ENCODE results near the gene TRMO. TPM values are rescaled to one million over a fixed set of nuclear protein-coding genes. Genes with fewer than 3 reads are reported as not detected.

Gene TRMO
- total RNA-seq, 2 experiments from 2014 or later: 42.8 to 45.8 TPM

DNA sequence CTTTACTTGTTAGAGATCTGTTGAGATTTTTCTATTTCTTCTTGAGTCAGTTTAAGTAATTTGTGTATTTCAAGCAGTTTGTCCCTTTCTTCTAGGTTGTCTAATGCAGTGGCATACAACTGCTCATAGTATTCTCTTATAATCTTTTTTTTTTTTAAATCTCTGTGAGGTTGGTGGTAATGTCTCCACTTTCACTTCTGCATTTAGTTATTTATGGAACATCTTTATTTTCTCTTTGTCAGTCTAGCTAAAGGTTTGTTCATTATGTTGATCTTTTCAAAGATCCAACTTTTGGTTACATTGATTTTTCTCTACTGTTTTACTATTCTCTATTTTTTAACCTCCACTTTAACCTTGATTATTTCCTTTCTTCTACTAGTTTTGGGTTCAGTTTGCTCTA is 55.5 kb downstream of the TRMO start:
- no peak overlapping the region for H3K27ac ChIP-seq (ENCODE audit: low read depth in 1 of 2, low read length in 2 of 2)
- peaks cover 7 to 11% of the 10 kb centered on the region in 2 experiments for H3K27me3 ChIP-seq (ENCODE audit: control insufficient read depth in 1 of 2, insufficient read depth in 2 of 2, low read length in 2 of 2)
- peaks cover 24% of the 10 kb centered on the region for H3K9me3 Mint-ChIP-seq
- H3K4me1 Mint-ChIP-seq (ENCODE audit: low read depth): no peaks in the 10 kb centered on the region
- H3K9me3 ChIP-seq (ENCODE audit: control insufficient read depth in 1 of 2, insufficient read depth in 1 of 2, low read length in 2 of 2): peaks cover 5 to 20% of the 10 kb centered on the region in 2 experiments
- no peak overlapping the region for H3K4me3 ChIP-seq (ENCODE audit: low read length)
- H3K36me3 ChIP-seq (ENCODE audit: insufficient read depth, low read length): no peaks in the 10 kb centered on the region
- H3K4me1 ChIP-seq (ENCODE audit: insufficient read depth, low read length): no peaks in the 10 kb centered on the region
- ChIA-PET CTCF (no interaction called here), POLR2A (no interaction called here)
- intact Hi-C loops (cut with DNase I, micrococcal nuclease): no loop called here
- peaks cover 71% of the 10 kb centered on the region for H3K27me3 Mint-ChIP-seq
- DNase-seq (no peak), ATAC-seq (ENCODE audit: poor library complexity) (no peak)
- peaks cover 42% of the 10 kb centered on the region for H3K36me3 Mint-ChIP-seq (ENCODE audit: low read depth)
- TF ChIP-seq, protein P1, sequence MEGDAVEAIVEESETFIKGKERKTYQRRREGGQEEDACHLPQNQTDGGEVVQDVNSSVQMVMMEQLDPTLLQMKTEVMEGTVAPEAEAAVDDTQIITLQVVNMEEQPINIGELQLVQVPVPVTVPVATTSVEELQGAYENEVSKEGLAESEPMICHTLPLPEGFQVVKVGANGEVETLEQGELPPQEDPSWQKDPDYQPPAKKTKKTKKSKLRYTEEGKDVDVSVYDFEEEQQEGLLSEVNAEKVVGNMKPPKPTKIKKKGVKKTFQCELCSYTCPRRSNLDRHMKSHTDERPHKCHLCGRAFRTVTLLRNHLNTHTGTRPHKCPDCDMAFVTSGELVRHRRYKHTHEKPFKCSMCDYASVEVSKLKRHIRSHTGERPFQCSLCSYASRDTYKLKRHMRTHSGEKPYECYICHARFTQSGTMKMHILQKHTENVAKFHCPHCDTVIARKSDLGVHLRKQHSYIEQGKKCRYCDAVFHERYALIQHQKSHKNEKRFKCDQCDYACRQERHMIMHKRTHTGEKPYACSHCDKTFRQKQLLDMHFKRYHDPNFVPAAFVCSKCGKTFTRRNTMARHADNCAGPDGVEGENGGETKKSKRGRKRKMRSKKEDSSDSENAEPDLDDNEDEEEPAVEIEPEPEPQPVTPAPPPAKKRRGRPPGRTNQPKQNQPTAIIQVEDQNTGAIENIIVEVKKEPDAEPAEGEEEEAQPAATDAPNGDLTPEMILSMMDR (IDR thresholded peaks at IDR 0.05): no peak
- H3K27ac Mint-ChIP-seq: no peak overlapping the region
- H3K4me3 Mint-ChIP-seq: no peak overlapping the region

DNA sequence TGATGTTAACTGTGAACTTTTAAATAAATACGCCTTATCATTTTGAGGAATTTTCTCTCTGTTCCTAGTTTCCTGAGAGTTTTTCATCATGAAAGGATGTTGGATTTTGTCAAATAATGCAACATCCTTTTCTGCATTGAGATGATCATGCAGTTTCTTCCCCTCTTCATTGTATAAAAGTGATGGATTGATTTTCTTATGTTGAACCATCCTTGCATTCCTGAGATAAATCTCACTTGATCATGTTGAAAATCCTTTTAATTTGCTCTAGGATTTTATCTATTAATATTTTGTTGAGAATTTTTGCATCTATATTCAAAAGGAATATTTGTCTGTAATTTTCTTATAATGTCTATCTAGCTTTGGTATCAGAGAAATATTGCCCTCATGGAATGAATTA is 56.0 kb downstream of the TRMO start:
- Histone ChIP-seq H3K4me1 (ENCODE audit: insufficient read depth, low read length) (no peaks in the 10 kb centered on the region), H3K27ac (ENCODE audit: low read depth in 1 of 2, low read length in 2 of 2) (no peak overlapping the region), H3K27me3 (ENCODE audit: control insufficient read depth in 1 of 2, insufficient read depth in 2 of 2, low read length in 2 of 2) (peaks cover 7 to 11% of the 10 kb centered on the region in 2 experiments), H3K9me3 (ENCODE audit: control insufficient read depth in 1 of 2, insufficient read depth in 1 of 2, low read length in 2 of 2) (peaks cover 5 to 20% of the 10 kb centered on the region in 2 experiments), H3K36me3 (ENCODE audit: insufficient read depth, low read length) (no peaks in the 10 kb centered on the region), H3K4me3 (ENCODE audit: low read length) (no peak overlapping the region)
- Mint-ChIP-seq H3K4me1 (ENCODE audit: low read depth) (no peaks in the 10 kb centered on the region), H3K27ac (no peak overlapping the region), H3K36me3 (ENCODE audit: low read depth) (peaks cover 42% of the 10 kb centered on the region), H3K9me3 (peaks cover 24% of the 10 kb centered on the region), H3K27me3 (peaks cover 77% of the 10 kb centered on the region), H3K4me3 (no peak overlapping the region)
- ATAC-seq (ENCODE audit: poor library complexity) (no peak), DNase-seq (no peak)
- TF ChIP-seq, protein P1 (IDR thresholded peaks at IDR 0.05): no peak
- ChIA-PET CTCF (interaction anchor here (1.2 kb wide), 1 partner anchor 26 kb away, joined by 3 read pairs; no protein-coding TSS in a partner anchor), POLR2A (interaction anchor here (1.1 kb wide), 1 partner anchor 14 kb away, joined by 3 read pairs; no protein-coding TSS in a partner anchor)
- intact Hi-C loops (cut with DNase I, micrococcal nuclease): no loop called here

DNA sequence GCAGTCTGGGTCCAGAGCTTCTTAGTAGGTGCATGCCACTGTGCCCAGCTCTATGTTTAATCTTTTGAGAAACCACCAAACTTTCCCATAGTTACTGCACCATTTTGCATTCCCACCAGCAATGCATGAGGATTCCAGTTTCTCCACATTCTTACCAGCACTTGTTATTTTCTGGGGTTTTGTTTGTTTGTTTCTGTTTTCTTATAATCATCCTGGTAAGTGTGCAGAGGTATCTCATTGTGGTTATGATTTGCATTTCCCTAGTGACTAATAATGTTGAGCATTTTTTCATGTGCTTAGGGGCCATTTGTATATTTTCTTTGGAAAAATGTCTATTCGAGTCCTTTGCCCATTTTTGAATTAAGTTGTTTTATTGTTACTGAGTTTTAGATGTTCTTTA is 57.9 kb downstream of the TRMO start:
- ChIA-PET CTCF (no interaction called here), POLR2A (no interaction called here)
- Histone ChIP-seq H3K36me3 (ENCODE audit: insufficient read depth, low read length) (no peaks in the 10 kb centered on the region), H3K9me3 (ENCODE audit: control insufficient read depth in 1 of 2, insufficient read depth in 1 of 2, low read length in 2 of 2) (peaks cover 5 to 20% of the 10 kb centered on the region in 2 experiments), H3K27ac (ENCODE audit: low read depth in 1 of 2, low read length in 2 of 2) (no peak overlapping the region), H3K27me3 (ENCODE audit: control insufficient read depth in 1 of 2, insufficient read depth in 2 of 2, low read length in 2 of 2) (peaks cover 20 to 26% of the 10 kb centered on the region in 2 experiments), H3K4me1 (ENCODE audit: insufficient read depth, low read length) (no peaks in the 10 kb centered on the region), H3K4me3 (ENCODE audit: low read length) (no peak overlapping the region)
- Mint-ChIP-seq H3K4me3 (no peak overlapping the region), H3K27ac (no peak overlapping the region), H3K36me3 (ENCODE audit: low read depth) (peaks cover 35% of the 10 kb centered on the region), H3K27me3 (peaks cover 85% of the 10 kb centered on the region), H3K4me1 (ENCODE audit: low read depth) (no peaks in the 10 kb centered on the region), H3K9me3 (peaks cover 24% of the 10 kb centered on the region)
- no peak for DNase-seq
- TF ChIP-seq, protein P1 (IDR thresholded peaks at IDR 0.05): no peak
- no peak for ATAC-seq (ENCODE audit: poor library complexity)
- intact Hi-C loops (cut with DNase I, micrococcal nuclease): no loop called here
